T47D (cell line): ENCODE results near the gene DAAM2.

Experiments
- DNase-seq, 2 experiments: peaks; one replicate each; pipeline versions ENCODE4 v3.0.0 to v3.0.0-alpha.2; 2011 to 2012; ENCODE audit warnings: low read depth in 1 of 2, low spot score in 1 of 2
- JUND ChIP-seq: IDR thresholded peaks from 2 replicates; pipeline ENCODE4 v1.6.1; 2012; ENCODE audit warnings: low read depth
- in situ Hi-C: cut with HindIII; loops from 2 replicates; pipeline ENCODE4 v1.10.0; 2016; ENCODE audit warnings: low sequenced_read_pairs, low pct_unique_long_range_greater_than_20kb

Gene DAAM2

DNA sequence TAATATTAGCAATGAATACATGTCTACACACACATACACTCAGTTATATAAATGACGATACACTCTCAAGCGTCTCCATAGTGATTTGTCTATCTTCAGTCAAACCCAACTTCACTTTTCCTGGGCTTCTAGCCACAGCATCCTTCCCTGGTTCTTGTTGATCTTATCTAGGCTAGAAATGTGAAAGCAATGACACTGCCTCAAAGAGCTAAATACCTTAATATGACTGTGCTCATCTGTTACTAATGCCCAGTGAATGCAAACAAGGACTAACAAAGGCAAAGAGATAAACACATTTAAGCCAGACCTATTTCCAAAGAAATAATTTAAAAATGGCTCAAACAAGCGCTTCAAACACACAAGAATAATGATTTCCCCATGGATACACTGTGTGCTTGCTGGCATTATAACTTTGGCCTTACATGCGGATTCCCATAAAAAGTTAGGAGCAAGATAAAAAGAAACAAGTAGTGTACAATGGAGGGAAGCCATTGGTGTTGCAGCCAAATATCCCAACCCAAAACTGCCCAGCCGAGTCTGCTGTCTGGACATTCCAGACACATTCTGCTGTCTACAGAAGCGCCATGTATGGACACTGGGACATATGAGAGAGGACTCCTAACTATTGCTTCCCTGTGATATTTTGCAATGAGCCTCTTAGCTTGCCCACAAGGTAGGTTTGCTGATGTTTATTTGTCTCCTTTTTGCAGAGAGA, 19.5 kb upstream of the DAAM2 start:
- in situ Hi-C loops: no loop called here
- no peak for DNase-seq
- no peak for TF ChIP-seq JUND

DNA sequence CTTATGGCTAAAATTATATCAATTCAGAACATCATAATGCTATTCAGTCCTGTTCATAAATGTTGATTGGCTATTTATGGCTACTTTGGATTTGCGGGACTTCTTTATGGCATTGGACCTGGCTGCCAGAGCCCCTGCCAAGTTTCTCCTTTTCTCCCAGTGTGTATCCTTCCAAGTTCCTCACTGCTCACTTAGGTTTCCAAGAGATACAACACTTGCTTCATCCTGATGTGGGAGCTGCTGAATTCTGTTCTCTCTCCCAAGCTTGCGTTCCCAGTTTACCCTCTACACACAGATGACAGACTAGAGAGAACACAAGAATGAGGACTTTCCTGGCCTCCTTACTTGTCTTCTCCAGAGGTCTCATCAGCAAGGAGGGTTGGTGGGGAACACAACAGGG, 18.4 kb upstream of the DAAM2 start:
- no peak for TF ChIP-seq JUND
- no peak for DNase-seq
- in situ Hi-C loops: no loop called here

GRCh38 chr6:39776581-39776980, 15.6 kb upstream of the DAAM2 start:
- DNase-seq: no peak
- in situ Hi-C loops: no loop called here
- no peak for TF ChIP-seq JUND

DNA sequence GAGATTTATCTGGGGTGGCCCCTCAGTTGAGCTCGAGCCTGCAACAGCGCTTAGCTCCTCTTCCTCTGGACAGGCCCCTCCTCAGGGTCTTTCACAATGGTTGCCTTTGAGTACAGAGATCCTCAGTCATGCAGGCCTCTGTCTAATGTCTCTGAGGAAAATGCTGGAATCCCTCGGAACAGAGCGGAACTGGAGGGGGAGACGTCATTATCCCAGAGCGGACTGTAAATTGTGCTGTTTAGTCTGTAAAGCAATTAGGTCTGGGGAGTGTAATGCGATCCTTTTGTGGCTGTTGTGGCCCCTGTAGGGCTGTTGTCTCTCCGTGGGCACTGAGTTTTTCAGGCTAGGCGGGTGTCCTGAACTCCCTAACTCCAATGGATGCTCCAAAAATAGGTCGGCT, 15.0 kb upstream of the DAAM2 start:
- in situ Hi-C loops: no loop called here
- TF ChIP-seq JUND: no peak
- no peak for DNase-seq

DNA sequence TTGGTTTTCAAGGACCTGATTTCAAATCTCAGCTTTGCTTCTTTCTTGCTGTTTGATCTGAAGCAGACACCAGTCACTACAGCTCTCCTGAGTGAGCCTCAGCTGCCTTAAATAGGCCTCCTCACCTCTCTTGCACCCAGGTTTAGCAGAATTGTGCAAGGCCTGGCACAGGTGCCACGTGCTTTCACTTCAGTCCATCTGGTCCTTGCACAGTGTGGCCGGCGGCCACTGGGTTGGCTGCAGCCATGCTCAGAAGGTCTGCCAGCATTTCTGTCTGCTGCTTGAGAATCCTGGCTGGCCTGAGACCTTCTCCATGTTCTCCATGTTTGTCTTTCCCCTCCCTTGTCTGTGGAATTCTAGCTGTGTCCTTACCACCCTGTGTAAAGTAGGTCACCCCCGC, 14.5 kb upstream of the DAAM2 start:
- in situ Hi-C loops: no loop called here
- no peak for DNase-seq
- no peak for TF ChIP-seq JUND

GRCh38 chr6:39778581-39779255, 13.5 kb upstream of the DAAM2 start:
- TF ChIP-seq JUND: no peak
- in situ Hi-C loops: no loop called here
- DNase-seq: no peak

DNA sequence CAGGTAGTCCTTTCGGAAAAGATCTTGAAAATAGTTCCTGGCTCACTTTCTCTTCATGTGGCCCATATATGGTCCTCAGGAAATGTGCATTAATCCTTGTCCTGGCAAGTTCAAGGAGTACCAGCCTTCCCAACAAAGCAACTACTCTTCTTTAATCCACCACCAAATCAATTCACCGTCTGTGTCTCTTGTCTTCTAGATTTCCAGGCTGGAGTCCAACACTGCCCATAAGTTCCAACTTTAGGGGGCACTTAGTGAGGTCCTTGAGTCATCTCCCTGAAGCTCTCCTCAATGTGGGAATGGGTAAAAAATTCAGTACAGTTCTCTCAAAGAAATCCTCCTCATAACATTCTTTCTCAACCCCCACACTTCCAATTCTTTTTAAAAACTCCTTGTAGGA, 6.9 kb upstream of the DAAM2 start:
- in situ Hi-C loops: no loop called here
- TF ChIP-seq JUND: no peak
- no peak for DNase-seq

- in situ Hi-C loops: no loop called here
- no peak for DNase-seq
- TF ChIP-seq JUND: no peak
Observed at GRCh38 chr6:39786649-39787048, 5.5 kb upstream of the DAAM2 start.

GRCh38 chr6:39787322-39787721, 4.9 kb upstream of the DAAM2 start:
- no peak for DNase-seq
- TF ChIP-seq JUND: no peak
- in situ Hi-C loops: no loop called here

GRCh38 chr6:39790772-39791171, 1.4 kb upstream of the DAAM2 start:
- TF ChIP-seq JUND: no peak

DNA sequence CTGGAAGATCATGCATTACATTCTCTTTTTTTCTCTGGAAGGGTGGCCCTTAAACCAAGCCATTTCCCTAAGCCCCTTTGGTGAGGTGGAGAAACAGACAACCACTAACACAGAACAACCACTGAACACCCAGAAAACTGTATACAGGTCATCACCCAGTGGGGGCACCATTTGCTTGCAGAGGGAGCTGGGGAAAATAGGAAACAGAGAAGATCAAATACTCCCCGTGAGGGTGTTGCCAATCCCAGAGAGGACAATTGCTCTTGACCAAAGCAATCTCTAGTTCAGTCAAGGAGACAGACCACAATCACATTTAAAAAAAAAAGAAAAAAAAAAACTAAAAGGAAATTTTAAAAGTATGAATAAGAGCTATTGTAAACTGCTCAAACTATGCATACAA, 865 bp upstream of the DAAM2 start:
- no peak for TF ChIP-seq JUND
- in situ Hi-C loops: no loop called here
- DNase-seq: peak in 1 of 2 experiments; percentile 34

More at GRCh38 chr6:39790772-39791171, 1.4 kb upstream of the DAAM2 start:
- in situ Hi-C loops: no loop called here
- no peak for DNase-seq

- TF ChIP-seq JUND: no peak
- DNase-seq: no peak
- in situ Hi-C loops: no loop called here
Observed at GRCh38 chr6:39792540-39793450, 619 bp downstream of the DAAM2 start.

DNA sequence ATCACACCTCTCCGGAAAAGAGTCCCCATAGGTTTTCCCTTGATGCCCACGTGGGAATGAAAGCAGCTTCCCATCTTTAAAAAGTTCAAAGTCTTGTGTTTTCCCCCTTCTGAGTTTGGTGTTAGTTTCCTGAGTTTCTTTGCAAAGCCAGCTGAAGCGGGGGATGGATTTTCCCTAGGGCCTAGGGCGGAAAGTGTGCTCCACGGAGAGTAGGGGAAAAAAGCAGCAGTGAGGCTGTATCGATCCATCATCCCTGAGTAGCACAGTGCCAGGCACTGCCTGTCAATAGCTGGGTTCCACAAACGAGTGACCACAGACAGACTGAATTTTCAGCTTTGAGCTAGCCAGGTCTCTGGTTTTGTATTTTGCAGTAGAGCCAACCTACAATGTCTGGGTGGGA, 1.3 kb downstream of the DAAM2 start:
- DNase-seq: no peak
- TF ChIP-seq JUND: no peak
- in situ Hi-C loops: no loop called here
